Stomach (tissue), 4 donors: ENCODE measurements around the gene LTB4R2.

Experiments
- CTCF ChIP-seq, 7 experiments: fragments of 450-650 bp in 4 of 7; fragments of 200-600 bp in 3 of 7; sonication (generic) in 3 of 7; IDR thresholded peaks; one replicate each; pipeline ENCODE4 v1.5.1; 2016 to 2019; ENCODE audit warnings: antibody characterized with exemption in 7 of 7, control low read depth in 2 of 7, mild to moderate bottlenecking in 1 of 7
- EP300 ChIP-seq: sonication (generic); formaldehyde crosslinking; IDR thresholded peaks from one replicate; pipeline ENCODE4 v1.6.1; 2017; ENCODE audit warnings: antibody characterized with exemption
- POLR2A ChIP-seq, 4 donors: fragments of 450-650 bp; IDR thresholded peaks; one replicate each; pipeline ENCODE4 v1.6.1; 2016; ENCODE audit warnings: antibody characterized with exemption in 4 of 4, control low read depth in 2 of 4, mild to moderate bottlenecking in 1 of 4, moderate library complexity in 1 of 4
- POLR2AphosphoS5 ChIP-seq, 3 donors: sonication (generic); formaldehyde crosslinking; IDR thresholded peaks; one replicate each; pipeline ENCODE4 v1.6.1; 2016; ENCODE audit warnings: antibody characterized with exemption in 3 of 3

DNA sequence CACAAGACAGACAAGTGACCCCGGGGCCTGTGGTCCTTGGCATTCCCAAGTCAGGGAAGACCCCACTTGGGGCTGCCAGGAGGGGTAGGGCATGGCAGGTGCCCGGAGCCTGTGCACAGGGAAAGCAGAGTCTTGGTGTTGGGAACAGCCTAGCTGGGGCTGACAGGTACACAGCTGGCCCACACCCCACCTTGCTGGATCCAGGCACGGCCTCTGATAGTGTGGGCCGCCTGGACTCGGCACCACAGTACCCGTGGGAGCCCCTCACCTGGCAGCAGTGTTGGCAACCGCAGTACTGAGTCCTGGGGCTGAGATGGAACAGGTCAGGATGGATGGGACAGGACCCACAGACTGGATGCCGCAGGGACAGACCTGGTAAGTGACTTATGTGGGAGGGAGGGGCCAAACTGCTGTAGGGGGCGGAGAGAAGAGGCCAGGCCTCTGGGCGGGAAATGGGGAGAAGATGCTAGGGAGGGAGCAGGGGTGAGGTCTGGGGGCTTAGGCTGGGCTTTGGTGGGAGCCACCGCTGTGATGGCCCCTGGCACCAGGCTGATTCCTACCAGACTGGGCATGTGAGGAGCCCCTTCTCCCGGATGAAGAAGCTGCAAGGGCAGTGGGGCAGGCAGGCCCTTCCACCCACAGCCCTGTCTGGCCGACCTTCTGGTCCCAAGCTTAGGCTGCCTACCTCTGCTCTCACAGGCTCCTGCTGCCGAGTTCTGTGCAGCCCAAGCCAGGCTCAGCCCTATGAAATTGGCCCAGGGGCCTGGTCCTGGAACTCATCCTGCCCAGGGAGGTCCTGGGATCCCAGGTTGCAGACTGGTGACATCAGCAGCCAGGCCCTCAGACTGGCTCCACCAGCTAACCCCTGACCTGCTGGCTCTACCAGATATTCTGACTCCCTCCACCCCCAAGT lies 46.9 kb upstream of the LTB4R2 start, which contains the start of gene TGM1:
- TF ChIP-seq CTCF (IDR thresholded peaks at IDR 0.05) (no peak), POLR2A (IDR thresholded peaks at IDR 0.05) (no peak), EP300 (no peak), POLR2AphosphoS5 (IDR thresholded peaks at IDR 0.05) (no peak)
